H7 (cell line): ENCODE results near the gene FBXL17. TPM values are rescaled to one million over a fixed set of nuclear protein-coding genes. Genes with fewer than 3 reads are reported as not detected.

ENCODE experiments used
- DNase-seq: peaks from one replicate; pipeline ENCODE4 v3.0.0; 2012
- H3K27me3 ChIP-seq: 2 replicates; pipeline ENCODE4 v1.6.0; 2011; ENCODE audit warnings: mild to moderate bottlenecking, low read length; ENCODE audit not compliant: control insufficient read depth, insufficient read depth
- H3K36me3 ChIP-seq: replicated peaks from 2 replicates; pipeline ENCODE4 v1.5.1; 2011; ENCODE audit warnings: low read length; ENCODE audit not compliant: control insufficient read depth, insufficient read depth
- H3K4me3 ChIP-seq: 2 replicates; pipeline ENCODE4 v1.5.1; 2011; ENCODE audit warnings: low read depth, mild to moderate bottlenecking, control low read depth, low read length, moderate library complexity; ENCODE audit not compliant: insufficient read depth
- total RNA-seq: library from RNA; depleted of rRNA; stranded (reverse); fragments of >200 nt; shearing (Covaris generic); gene quantifications from 2 replicates; pipeline ENCODE4 v1.2.3, GENCODE V29; 2014

FBXL17 gene
- total RNA-seq, 1 experiment from 2014 or later: 5.5 TPM

DNA sequence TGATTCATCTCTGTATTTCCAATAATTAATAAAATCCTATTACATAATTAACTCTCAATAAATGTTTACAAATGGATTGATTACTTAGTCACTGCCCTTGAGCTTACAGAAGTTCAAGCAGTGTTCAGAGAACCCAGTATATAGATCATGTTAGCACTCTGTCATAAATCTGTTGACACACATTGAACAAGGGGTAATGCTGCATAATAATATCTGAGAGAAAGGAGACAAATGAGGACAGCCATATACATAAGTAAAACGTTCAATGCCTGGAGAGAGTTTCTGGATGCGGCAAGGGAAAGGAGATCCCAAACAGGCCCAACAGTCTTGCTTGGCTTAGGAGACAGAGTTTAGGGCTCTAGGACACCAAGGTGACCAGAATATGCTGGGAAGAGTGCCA, 270.2 kb downstream of the FBXL17 start:
- H3K27me3 ChIP-seq: no peaks in the 10 kb centered on the region
- H3K36me3 ChIP-seq: no peaks in the 10 kb centered on the region
- no peak overlapping the region for H3K4me3 ChIP-seq
- no peak for DNase-seq

DNA sequence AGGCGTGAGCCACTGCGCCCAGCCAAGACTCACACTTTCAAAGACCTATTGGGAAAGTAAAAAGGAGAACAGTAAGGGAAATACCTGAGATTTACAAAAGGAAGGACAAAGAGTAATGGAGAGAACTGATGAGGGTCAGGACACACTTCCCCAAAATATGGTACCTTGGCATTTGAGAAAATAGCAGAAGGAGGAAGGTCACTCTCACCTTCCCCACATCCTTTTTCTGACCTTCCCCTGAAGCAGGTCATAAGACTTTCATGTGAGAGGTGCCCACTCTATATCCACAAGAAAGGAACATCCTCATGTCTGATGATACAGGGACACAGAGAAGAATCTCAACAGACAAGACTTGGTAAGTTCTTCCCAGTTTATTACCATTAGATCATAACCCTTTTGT, 272.8 kb downstream of the FBXL17 start:
- no peak for DNase-seq
- no peak overlapping the region for H3K4me3 ChIP-seq
- no peaks in the 10 kb centered on the region for H3K27me3 ChIP-seq
- no peaks in the 10 kb centered on the region for H3K36me3 ChIP-seq

DNA sequence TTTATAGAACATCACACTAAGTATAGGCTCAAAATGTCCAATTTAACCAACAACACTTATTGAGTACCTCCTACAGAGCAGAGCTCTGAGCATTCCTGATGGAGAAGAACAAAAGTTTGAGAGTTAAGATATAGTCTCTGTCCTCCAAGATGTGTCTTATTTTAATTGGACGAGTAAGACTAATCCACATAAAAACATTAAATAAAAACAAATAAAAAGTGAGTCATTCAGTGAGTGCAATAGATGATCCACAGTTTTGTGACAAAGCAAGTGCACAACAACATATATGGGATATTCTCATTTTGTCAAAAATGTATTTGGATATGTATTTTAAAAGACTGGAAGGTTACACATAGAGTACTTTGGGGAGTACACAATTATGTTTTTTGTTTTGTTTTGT, 277.4 kb downstream of the FBXL17 start:
- DNase-seq: no peak
- H3K4me3 ChIP-seq: no peak overlapping the region
- no peaks in the 10 kb centered on the region for H3K27me3 ChIP-seq
- no peaks in the 10 kb centered on the region for H3K36me3 ChIP-seq

DNA sequence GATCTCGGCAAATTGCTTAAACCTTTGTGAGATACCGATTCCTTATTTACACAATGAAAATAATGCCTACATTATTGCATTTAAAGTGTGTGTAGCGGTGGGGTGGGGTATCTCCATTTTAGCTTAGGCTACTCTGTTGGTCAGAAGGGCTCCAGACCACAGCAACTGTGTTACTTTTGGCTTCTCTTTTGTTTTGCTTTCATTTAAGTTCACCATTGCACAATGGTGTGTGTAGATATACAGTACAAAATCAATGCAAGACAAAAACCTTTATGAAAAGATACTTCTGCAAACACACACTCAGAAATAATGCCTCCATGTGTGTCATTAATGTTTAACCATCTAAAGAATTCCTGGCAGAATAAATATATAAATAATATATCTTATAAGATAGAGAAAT, 279.4 kb downstream of the FBXL17 start:
- no peak for DNase-seq
- no peak overlapping the region for H3K4me3 ChIP-seq
- no peaks in the 10 kb centered on the region for H3K36me3 ChIP-seq
- H3K27me3 ChIP-seq: no peaks in the 10 kb centered on the region

DNA sequence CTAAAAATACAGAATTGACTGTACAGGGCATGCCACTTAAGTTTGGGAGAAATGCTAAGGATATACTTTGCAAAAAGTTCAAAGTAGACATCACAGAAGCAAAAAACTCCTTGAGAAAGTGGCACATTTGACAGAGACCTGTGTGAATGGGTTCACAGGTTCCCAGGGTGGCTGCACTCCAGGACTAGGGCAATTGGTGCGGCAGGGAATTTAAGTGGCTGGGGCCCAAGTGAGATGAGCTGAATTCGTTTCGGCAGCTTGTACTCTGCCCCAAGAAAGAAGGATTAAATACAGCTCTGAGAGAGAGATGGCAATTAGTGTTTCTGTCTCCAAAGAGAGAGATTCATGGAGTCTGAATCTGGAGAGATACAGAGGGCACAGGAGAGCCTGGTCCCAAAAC, 280.1 kb downstream of the FBXL17 start:
- H3K27me3 ChIP-seq: no peaks in the 10 kb centered on the region
- DNase-seq: no peak
- H3K4me3 ChIP-seq: no peak overlapping the region
- H3K36me3 ChIP-seq: no peaks in the 10 kb centered on the region

DNA sequence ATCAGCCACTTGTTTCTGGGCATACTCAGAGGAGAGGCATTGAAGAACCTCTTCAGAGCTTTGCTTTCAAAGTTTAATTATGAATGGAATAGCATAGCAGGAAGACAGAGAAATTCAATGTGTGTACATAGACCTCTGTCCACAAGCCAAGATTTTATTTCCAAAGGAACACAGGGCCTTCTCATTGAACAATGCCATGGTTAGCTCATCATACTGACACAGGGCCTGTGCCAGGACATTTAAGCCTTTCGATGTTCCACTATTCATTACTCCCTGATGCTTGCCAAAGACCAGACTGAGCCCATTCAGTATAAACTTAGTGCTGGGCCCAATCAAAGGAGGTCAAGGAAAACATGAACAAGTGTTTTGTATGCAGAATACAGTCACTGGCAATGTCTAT, 280.8 kb downstream of the FBXL17 start:
- no peaks in the 10 kb centered on the region for H3K36me3 ChIP-seq
- H3K4me3 ChIP-seq: no peak overlapping the region
- DNase-seq: no peak
- no peaks in the 10 kb centered on the region for H3K27me3 ChIP-seq

DNA sequence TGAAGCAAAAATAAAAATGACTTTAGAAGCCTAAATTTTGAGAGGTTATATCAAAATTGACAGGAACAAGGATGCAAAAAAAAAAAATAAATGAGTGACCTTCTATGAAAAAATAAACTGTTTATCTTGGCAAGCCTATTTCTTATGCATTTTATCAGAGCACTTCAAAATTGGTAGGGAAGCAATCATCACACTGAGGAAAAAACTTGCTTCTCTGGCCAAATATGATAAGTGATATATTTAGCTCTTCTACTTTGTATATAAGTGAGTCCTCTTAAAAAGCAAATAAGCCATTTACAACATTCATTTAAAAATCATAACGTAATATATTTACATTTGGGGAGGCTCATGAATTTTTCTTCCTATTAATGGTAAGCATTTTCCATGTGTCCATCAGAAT, 287.1 kb downstream of the FBXL17 start:
- no peak overlapping the region for H3K4me3 ChIP-seq
- H3K27me3 ChIP-seq: no peaks in the 10 kb centered on the region
- no peaks in the 10 kb centered on the region for H3K36me3 ChIP-seq
- DNase-seq: no peak

DNA sequence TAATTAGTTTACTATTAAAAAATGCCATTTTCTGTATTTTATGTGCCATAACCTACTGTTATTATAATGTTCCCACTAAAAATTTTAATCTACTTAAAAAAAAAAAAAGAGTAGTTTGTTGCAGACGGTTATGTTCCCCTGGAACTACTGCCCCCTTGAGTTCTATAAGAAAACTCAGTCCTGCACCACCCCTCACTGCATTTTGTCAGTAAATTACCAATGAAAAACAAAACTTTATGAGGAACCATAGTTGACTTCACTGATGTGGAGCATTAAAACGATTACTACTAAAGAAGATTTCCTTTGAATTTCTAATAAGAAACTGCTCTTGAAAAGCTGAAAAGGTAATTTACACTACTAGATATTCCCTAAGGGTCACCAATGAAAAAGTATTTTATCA, 288.7 kb downstream of the FBXL17 start:
- peak; percentile 30 for DNase-seq

DNA sequence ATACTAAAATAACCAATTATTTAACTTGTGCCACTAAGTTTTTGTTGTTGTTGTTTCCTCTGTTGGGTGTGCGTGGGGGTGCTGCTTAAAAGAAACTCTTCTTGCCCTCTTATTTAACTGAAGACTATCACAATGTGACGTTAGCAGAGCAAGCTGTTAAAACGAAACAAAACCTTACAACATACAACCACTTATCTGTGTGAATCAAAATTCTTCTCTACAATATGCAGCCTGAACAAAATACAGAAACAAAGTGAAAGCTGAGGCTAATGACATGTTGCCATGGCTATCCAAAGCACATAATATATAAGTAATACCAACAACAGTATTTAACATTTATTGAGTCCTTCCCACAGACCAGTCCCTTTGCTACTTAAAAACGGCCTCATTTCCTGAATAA, 291.0 kb downstream of the FBXL17 start:
- no peak overlapping the region for H3K4me3 ChIP-seq
- H3K36me3 ChIP-seq: no peaks in the 10 kb centered on the region
- no peak for DNase-seq
- no peaks in the 10 kb centered on the region for H3K27me3 ChIP-seq

More for the DNA sequence above, 288.7 kb downstream of the FBXL17 start:
- no peak overlapping the region for H3K4me3 ChIP-seq
- H3K36me3 ChIP-seq: no peaks in the 10 kb centered on the region
- no peaks in the 10 kb centered on the region for H3K27me3 ChIP-seq

DNA sequence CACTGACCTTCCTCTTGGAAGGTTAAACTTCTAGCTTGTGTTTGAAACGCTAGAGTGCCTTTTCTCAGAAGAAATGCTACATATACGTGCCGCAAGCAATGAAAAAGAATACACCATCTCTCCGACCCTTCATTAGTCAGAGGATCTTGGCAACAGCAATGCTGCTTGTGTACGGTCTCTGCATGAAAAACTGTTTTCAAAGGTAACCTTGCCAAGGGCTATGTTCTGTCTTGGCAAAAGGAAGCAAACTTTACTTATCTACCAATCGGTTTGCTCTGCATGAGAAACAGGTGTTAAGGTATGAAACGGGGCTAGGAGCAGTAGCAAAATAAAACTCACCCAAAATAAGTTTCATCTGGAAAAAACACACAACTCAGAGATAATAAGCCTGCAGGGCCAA, 297.8 kb downstream of the FBXL17 start:
- no peak overlapping the region for H3K4me3 ChIP-seq
- no peaks in the 10 kb centered on the region for H3K27me3 ChIP-seq
- no peak for DNase-seq

DNA sequence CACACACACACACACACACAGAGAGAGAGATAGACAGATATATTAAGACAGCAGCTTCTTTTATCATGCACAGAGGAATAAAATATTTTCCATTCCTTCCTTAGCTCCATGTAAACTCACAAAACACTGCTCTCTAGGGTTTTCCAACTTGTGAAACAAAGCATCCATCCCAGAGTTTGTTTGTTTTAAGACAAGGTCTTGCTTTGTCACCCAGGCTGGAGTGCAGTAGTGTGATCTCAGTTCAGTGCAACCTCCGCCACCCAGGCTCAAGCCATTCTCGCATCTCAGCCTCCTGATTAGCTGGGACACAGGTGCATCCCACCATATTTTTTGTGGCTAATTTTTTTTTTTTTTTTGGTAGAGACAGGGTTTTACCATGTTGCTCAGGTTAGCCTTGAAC, 298.7 kb downstream of the FBXL17 start:
- Histone ChIP-seq H3K27me3 (no peaks in the 10 kb centered on the region), H3K36me3 (no peaks in the 10 kb centered on the region), H3K4me3 (no peak overlapping the region)
- DNase-seq: no peak

More for the DNA sequence above, 297.8 kb downstream of the FBXL17 start:
- no peaks in the 10 kb centered on the region for H3K36me3 ChIP-seq

DNA sequence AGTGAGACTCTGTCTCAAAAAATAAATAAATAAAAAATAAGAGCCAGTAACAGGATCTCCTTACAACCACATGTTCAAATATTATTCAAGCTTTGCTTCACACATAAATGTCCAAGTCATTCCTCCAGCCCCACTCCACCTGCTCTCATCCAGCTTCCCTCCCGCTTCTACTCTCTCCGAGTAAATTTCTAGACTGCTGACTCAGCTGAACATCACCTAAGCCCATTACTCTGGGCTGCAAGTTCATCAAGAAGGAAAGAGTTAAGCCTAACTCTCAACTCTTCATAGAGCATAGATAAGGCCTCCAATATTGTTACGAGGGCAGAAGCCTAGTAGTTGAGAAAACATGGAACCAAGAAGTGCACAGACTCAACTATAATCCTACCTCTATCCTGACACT, 300.2 kb downstream of the FBXL17 start:
- no peak for DNase-seq
- H3K36me3 ChIP-seq: no peaks in the 10 kb centered on the region
- no peaks in the 10 kb centered on the region for H3K27me3 ChIP-seq
- no peak overlapping the region for H3K4me3 ChIP-seq

DNA sequence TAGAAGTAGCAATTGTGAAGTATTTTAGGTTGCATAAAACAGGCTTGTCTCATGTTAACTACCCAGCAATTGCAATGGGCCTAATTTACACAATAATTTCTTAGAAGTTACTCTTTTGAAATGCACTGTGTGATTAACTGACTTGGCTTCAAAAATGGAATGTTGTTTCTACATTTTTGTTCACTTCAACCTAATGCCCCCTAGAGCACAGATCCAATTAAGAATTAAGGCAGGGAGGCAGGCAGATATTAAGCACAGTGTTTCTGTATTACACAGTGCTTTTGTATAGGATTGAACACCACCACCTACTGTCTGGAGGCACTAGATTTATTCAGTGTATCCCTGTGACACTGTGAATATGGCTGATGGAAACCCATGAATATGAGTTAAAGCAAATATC, 302.1 kb downstream of the FBXL17 start:
- H3K27me3 ChIP-seq: no peaks in the 10 kb centered on the region
- no peak for DNase-seq
- H3K4me3 ChIP-seq: no peak overlapping the region
- no peaks in the 10 kb centered on the region for H3K36me3 ChIP-seq

DNA sequence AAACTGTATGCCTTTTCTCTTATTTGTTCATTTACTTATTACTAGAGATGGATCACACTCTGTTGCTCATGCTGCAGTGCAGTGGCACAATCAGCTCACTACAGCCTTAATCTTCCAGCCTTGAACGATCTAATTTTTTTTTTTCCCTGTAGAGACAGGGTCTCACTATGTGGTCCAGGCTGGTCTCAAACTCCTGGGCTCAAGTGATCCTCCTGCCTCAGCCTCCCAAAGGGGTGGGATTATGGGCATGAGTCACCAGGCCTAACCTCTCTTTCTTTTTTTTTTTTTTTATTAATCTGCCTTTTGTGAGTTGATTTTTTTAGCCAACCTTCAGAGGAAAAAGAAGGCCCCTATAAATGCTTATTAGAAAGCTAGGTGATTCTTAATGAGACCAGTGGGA, 303.0 kb downstream of the FBXL17 start:
- Histone ChIP-seq H3K27me3 (no peaks in the 10 kb centered on the region), H3K36me3 (no peaks in the 10 kb centered on the region), H3K4me3 (no peak overlapping the region)
- no peak for DNase-seq

DNA sequence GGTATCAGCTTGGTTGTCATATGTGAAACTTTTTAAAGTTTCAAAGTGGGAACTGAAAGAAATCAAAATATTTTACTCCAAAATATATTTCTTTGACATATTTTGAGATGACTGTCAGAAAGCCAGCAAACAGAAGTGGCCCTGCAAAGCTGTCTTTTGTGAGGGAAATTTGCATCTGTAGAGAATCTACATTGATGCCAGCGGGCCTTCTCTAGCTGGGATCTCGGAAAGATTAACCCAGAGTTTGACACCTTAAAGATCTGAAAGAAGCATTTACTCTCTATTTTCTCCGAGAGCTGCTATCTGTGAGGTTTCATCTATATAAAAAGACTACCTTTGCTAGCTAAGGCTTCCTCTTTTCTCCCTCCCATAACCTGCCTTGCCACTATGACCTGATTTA, 303.6 kb downstream of the FBXL17 start:
- DNase-seq: peak; percentile 21
- H3K36me3 ChIP-seq: no peaks in the 10 kb centered on the region
- H3K27me3 ChIP-seq: no peaks in the 10 kb centered on the region
- no peak overlapping the region for H3K4me3 ChIP-seq

DNA sequence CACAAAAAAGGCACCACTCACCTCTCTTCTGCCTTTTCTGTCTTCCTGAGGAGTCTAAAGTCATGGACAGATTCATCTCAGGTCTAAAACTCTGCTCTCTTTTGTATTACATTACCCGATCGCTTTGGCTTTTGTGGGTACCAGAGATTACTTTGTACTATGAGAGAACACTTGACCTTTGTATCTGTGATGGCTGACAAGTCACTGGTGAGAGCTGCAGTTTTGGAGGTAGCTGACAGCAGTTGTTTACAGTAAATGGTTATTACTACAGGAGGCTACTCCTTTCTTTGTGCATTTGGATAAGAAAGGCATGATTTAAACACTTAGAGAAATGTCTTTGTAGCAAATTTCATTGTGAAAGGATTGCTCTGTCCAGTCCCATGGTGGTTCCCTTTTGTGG, 307.3 kb downstream of the FBXL17 start:
- no peak for DNase-seq
- Histone ChIP-seq H3K27me3 (no peaks in the 10 kb centered on the region), H3K36me3 (no peaks in the 10 kb centered on the region)

More for the DNA sequence above, 307.3 kb downstream of the FBXL17 start:
- no peak overlapping the region for H3K4me3 ChIP-seq
